ENCODE measurements around the gene CPLX1.

DNA sequence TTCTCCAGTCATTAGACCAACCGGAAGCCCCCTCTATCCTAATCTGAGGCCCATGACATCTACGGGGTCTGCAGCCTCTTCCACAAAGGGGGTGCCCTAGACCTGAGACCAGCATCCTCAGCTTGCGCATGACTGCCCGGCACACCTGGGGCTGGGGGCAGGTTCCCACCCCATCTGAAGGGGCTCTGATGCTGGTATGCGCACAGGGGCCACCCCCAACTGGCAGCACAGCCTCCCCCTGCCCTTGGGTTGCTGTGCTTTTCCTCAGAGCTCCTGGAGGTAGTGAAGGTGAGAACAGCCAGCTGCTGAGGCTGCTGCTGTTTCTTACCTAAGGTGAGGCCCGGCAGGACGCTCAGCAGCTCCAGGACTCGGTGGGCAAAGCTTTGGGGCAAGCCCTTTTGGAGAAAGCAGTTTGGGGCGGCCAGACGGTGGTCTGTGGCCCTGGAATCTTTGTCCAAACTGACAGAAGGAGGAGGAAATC lies 18.9 kb upstream of the CPLX1 start:
- TF ChIP-seq, protein P1, sequence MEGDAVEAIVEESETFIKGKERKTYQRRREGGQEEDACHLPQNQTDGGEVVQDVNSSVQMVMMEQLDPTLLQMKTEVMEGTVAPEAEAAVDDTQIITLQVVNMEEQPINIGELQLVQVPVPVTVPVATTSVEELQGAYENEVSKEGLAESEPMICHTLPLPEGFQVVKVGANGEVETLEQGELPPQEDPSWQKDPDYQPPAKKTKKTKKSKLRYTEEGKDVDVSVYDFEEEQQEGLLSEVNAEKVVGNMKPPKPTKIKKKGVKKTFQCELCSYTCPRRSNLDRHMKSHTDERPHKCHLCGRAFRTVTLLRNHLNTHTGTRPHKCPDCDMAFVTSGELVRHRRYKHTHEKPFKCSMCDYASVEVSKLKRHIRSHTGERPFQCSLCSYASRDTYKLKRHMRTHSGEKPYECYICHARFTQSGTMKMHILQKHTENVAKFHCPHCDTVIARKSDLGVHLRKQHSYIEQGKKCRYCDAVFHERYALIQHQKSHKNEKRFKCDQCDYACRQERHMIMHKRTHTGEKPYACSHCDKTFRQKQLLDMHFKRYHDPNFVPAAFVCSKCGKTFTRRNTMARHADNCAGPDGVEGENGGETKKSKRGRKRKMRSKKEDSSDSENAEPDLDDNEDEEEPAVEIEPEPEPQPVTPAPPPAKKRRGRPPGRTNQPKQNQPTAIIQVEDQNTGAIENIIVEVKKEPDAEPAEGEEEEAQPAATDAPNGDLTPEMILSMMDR (IDR thresholded peaks at IDR 0.05): no peak
- TF ChIP-seq POLR2A (IDR thresholded peaks at IDR 0.05): no peak
- no peak for TF ChIP-seq EP300 (IDR thresholded peaks at IDR 0.05)

All from gastroesophageal sphincter (tissue), 3 donors.